GM18873 (cell line): Measurements from ENCODE around the gene KIF9.
"Not testable (repeated sequence)": the region's sequence is repeated elsewhere in the genome, so short reads cannot be mapped to it uniquely, and the experiment has no call there.

Source experiments
- ATAC-seq: cut with Tn5 transposase; IDR thresholded peaks from one replicate; pipeline ENCODE4 v1.9.1; 2021; ENCODE audit warnings: mild to moderate bottlenecking, moderate library complexity, moderate number of reproducible peaks; ENCODE audit not compliant: unreplicated experiment, low FRiP score

The KIF9 gene

DNA sequence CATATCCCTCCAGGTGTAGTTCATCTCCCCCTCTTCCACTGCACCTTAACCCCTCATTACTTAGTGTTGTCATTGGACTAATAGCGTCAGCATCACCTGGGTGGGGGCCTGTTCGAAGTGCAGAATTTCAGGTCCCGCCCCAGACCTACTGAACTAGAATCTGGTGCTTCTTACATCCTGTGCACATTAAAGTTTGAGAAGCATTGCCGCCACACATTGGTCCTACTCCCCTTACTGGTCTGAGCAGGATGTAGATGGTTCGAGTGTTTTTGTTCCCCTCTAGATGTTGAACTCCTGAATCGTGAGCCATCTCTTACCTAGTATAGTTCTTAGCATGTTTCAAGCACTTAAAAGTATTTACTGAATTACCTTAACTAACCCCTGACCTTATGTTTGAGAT lies 13.4 kb upstream of the KIF9 start:
- ATAC-seq = no peak

DNA sequence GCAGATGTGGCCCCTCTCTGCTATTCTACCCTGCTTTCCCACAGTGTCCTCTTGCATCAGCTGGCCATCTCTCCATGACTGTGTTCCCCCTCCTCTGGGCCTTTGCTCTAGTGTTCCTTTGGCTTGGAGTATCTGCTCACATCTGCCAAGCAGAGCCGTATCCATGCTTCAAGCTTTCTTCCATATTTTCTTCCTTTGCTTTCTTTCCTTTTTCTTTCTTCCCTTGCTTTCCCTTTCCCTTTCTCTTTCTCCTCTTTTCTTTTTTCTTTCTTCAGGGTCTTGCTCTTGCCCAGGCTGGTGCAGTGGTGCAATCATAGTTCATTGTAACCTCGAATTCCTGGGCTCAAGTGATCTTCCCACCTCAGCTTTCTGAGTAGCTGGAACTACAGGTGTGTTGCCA lies 12.7 kb upstream of the KIF9 start:
- ATAC-seq = no peak

DNA sequence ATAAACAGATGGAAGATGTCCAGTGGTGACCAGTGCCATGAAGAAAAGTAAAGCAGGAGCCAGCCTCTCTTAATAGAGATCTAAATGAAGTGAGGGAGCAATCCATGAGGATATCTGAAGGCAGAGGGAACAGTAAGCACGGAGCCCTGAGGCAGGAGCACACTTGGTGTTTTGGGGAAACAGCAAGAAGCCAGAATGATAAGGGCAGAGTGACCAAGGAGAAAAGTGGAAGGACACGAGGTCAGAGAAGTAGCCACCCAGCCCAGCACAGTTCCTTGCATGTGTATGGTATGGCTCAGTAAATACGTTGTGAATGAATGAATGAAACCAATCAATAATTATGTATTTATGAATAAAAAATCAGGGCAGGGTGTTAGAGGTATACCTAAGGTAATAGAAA lies 11.8 kb upstream of the KIF9 start:
- no peak for ATAC-seq

DNA sequence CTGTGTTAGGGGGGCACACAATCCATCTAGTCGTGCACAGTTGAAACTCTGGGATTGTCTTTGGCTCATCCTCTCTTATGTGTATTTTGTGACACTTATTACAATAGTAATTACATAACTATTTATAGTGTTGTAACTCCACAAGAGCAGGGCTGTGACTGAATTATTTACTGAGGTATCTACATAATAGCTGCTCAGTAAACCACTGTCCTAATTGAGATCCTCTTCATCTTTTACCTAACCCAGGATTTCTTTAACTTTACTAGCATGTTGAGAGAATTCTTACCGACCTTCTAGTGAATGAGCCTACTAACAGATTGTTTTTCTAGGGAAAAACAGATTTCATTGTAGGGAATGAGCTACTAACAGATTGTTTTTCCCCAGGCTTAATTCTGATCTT lies 11.2 kb upstream of the KIF9 start:
- ATAC-seq = no peak

DNA sequence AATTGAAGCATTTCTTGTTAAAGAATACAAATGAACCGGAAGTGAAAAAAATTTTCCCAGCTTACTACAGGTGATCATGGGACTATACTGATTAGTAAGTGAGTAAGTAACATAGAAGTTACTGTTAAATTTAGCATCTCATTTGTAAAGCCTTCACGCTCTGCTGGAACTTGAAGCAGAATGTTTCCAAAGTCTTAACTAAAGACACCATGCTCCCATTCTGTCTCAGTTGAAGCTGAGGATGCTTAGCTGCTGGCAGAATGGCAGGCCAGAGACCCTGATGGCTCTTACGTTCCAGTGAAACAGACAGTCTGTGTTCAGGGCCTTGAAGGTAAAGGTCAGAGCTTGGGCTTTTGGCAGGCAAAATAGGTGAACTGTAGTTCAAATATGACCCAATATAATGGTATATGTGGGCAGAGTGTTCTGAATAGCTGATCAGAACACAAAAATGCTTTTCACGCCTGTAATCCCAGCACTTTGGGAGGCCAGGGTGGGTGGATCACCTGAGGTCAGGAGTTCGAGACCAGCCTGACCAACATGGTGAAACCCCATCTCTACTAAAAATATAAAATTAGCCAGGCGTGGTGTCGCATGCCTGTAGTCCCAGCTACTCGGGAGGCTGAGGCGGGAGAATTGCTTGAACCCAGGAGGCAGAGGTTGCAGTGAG lies 9.3 kb upstream of the KIF9 start:
- ATAC-seq = not testable (repeated sequence)

DNA sequence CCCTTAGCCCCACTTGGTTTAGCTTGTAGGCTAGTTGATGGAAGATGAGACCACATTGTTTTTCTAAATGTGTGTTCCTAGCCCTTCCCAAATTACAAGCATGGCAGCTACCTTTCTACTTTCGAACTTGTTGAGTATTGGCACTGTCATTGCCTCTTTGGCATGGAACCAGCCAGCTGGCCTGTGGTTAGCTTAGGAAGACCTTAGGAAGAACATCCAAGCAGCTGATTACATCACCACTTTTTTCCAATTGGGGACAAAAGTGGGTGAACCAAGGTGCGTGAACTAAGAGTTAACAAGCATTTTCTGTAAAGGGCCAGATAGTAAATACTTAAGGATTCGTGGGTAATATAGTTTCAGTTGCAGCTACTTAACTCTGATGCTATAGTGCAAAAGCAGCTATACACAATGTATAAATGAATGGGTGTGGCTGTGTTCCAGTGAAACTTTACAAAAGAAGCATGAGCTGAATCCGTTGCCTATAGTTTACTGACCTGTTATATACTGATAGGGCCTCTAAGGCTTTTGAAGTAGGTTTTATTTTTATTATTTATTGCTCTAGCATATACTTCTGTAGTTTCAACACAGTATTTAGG lies 8.7 kb upstream of the KIF9 start:
- ATAC-seq = no peak

DNA sequence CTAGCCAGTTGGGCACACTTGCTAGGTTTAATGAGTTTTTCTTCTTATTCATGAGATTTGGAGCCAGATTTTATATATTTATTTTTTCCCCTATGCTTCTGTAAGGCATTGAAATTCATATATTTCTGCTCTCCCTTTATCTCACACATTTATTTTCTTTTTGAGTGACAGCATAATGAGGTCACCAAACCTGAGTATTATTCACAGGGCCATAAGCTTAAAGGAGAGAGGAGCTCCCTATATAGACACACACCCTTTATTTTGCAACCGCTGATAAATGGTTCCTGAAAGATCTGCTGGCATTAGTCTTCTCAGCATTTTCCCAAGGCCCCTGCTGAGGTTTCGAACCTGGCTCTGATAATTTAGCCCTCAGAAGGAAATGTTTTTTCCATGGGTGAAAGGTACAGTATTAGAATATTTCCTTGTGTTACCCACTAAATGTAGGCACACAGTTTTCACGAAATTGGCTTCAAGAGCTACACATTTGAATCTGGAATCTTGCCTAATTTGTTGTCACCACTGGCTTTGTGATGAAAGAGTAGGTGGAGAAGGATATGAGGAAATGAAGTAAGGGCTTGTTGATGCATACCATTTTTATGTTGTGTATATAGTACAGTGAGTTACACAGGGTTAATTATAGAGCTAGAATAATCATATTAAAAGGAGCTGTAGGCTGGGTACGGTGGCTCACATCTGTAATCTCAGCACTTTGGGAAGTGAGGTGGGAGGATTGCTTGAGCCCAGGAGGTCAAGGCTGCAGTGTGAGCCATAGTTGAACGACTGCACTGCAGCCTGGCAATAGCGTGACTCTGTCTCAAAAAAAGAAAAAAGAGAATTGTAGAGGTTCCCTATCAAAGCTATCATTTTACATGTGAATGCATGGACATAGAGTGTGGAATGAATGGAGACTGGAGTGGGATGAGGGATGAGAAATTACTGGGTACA lies 6.6 kb upstream of the KIF9 start:
- ATAC-seq = no peak

DNA sequence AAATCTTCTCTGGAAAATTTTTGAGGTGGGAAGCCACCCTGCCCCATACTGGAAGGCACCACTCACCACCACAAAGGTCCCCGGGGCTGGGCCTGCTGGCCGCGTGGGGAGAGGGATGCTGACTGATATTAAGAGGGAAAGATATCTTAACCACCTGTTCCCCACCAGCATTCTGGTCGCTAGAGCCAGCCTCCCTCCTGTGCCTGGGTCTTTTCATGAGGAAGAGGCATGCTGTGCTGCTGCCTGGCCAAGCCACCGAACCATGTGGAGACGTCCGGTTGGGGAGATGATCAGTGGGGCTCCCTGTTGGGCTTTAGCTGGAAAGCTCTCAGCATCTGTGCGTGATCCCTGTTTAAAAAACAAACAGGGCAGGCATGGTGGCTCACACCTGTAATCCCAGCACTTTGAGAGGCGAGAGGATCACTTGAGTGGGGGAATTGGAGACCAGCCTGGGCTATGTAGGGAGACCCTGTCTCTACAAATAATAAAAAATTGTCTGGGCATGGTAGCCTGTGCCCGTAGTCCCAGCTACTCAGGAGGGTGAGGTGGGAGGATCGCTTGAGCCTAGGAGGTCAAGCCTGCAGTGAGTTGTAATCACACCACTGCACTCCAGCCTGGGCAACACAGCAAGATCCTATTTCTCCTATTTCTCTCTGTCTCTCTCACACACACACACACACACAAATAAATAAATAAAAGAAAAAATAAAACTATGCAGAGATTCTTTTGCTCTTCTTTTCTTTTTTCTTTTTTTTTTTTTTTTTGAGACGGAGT lies 1.2 kb upstream of the KIF9 start:
- ATAC-seq = no peak

DNA sequence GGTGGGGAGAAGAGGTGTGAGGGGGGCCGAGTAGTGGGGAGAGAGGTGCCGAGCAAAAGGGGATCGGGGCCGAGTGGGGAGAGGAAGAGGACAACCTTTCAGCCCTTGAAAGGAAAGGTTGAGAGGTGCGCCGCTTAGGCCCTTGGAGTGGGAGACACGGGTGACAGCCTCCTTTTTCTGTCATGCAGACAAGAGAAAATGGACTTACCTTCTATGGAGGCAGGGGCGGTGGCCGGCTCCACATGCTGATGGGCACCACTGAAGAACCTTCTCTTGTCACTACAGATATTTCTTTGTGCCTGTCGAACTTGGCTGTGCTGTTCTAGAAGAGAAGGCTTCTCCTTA lies 566 bp upstream of the KIF9 start:
- no peak for ATAC-seq

DNA sequence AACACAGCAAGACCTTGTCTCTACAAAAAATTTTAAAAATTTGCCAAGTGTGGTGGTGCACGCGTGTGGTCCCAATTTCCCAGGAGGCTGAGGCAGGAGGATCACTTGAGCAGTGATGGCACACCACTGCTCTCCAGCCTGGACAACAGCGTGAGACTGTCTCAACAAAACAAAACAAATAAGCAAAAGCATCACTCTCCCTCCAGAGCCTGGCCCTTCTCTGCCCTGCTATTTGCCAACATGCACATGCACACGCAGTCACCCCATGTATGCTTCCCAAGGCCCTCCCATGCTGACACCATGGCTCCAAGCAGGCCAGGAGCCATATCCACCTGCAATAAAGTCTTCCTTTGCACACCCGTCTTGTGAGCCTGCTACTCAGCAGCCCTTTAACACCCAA lies 2.1 kb downstream of the KIF9 start:
- ATAC-seq = no peak

DNA sequence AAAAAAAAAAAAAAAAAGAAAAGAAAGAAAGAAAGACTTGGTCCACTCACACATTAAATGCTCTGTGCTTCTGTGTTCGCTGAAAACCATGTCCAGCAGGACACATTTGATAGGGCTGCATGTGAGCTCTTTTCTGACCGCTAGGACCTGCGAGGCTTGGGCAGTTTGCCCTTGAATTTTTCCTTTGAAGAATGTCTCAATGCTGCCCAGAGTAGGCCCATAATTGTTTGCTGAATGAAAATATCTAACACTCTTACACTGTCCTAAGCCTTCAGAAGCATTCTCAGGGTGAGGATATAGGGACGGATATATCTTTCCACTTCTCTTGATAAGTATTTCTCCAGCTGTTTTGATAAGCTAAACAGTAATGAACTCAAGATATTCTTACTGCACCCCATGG lies 6.0 kb downstream of the KIF9 start:
- no peak for ATAC-seq

DNA sequence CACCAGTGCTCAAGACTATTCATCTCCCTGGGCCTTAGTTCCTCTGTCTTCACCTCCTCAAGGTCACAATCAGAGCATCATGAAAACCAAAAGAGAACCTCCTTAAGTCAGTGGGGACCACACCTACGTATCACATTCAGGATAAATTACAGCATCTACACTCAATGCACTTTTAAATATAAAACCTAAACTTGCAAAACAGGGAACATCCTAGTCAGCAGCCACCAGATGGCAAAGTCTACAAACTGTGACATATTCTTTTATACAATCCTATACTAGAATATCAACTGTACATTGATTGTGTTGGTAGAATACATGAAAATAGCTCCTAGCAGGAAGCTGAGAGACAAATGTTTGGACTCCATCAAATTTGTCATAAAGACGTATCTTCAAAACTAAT lies 7.9 kb downstream of the KIF9 start:
- ATAC-seq = no peak

DNA sequence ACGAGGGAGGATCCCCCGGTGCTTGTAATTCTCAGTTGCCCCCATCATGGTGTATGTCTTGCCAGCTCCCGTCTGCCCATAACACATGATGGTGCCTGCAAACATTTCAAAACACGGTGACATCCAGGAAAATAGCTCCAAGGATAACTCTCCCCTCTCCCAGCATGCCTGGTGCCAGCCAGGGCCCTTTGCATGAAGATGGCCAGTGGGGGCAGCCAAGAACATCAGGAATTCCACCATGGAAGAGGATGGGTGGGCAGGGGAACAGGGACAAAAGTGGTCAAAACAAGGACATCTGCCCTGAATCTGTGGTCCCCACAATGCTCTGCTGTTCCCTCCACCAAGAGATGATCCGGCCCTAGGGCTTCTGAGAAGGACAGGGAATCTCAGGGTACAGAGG lies 9.0 kb downstream of the KIF9 start:
- no peak for ATAC-seq

DNA sequence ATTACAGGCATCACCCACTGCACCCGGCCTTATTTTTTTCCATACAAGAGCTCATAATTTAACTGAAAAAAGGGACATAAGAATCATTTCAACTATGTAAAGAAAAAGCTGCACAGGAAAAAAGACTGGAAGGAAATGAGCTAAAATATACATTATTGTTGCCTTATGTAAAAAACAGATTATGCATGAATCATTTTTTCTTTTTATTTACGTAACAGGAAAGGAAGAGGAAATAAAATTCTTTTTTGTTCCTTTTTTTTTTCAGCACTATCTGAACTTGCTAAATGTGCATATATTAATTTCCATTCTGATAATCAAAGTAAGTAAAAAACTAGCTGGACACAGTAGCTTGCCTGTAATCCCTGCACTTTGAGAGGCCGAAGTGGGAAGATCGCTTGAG lies 12.1 kb downstream of the KIF9 start:
- ATAC-seq = no peak

DNA sequence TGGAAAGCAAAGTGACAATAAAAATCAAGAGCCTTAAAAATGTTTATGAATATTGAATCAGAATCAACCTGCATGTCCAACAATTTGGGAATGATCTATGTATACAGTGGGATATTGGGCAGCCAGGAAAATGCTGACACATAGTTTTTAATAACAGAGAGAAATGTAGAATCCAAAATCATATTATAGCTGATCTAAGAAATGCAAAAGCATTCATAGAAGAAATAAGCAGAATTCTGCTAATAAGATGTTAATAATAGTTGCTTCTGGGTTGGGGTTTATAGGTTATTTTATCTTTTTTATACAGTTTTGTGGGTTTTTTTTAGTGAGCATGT lies 15.1 kb downstream of the KIF9 start:
- no peak for ATAC-seq

DNA sequence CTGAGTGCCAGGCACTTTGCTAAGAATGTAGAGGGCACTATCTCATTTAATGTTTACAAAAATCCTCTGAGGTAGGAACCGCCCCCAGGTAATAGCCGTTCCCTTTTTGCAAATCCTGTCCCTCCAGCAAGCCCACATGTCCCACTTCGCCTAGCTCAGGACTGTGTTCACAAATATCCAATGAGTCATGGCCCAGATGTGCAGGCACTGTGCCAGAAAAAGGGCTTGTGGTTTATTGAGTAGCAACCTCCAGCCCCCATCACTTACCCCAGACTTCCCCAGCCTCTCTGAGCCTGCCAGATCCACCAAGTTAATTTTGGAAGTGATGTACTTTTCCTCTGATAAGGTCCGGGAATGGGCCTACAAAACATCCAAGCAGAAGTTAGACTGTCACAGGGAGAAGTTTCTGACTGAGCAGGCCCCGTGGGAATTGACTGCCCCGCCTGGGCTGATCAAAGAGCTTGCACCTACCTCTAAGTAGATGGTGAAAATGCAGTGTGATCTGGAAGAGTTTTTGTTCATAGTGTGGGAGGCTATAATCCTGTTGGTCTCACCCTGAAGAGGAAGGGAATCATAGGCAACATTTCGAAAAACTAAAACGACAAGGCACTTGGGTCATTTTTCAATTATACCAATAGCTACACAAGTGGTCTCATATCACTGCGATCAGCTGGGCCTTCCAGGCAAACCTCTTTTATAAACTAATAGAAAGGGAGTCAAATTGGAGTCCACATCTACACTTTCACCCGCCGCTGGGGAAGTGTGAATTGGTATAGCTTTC lies 15.7 kb downstream of the KIF9 start:
- no peak for ATAC-seq

DNA sequence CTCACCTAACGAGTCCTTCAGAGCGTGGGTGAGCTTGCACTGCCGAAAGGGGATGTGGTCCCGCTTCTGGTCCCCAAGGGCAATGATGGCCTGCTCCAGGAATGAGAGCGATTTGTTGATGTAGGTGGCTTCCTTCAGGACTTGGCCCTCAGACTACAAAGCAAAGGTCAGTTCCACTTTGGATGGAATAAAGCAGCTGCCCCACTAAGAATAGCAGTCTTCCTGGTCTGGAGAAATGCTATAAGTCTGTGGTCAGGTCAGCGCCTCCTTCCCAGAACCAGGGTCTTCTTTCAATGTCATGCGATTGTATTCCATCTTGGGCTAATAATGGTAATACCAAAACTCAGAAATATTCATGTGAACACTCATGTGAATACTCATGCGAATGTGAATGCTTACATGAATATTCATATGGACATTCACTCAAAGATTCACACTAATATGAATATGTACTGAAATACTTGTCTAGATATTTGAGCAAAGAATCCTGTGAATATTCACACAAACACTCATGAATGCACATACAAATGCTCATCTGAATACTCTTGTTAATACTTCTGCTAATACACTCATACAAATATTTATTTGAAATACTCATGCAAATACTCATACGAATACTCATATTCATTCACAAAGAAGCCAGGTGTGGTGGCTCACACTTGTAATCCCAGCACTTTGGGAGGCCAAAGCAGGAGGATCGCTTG lies 16.7 kb downstream of the KIF9 start:
- no peak for ATAC-seq

DNA sequence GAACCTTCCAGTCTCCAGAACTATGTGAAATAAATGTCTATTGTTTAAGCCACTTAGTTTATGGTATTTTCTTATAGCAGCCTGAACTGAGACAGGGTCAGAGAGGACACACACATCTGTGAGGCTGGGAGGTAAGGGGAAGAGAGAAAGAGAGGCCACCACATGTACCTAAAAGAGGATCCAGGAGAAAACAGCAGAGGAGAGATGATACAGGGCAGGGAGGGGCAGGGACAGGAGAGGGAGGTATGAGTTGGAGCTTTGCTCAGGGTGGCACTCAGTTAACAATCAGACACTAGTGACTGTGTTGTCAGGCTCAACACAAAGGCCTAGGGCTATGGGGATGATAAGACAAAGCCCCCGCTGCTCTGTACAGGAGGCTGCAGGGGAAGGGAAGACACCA lies 17.6 kb downstream of the KIF9 start:
- ATAC-seq = no peak

DNA sequence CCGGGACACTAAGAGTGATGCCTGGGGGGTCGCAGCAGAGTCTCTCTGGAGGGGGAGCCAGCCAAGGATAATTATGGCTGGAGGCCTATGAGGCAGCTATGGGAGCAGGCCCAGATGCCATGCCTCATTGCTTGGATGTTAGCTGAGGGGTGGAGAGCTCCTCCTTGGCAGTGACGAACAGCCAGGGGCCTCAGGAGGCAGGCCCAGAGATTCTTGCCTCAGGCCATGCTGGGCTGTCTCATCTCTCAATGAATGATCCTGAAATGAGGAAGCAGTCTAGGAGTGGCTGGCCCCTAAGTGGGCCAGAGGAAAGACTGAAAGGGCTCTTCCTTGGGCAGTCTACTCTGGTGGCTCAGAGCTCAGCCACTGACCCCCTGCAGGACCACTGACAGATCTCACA lies 21.3 kb downstream of the KIF9 start:
- ATAC-seq = no peak

DNA sequence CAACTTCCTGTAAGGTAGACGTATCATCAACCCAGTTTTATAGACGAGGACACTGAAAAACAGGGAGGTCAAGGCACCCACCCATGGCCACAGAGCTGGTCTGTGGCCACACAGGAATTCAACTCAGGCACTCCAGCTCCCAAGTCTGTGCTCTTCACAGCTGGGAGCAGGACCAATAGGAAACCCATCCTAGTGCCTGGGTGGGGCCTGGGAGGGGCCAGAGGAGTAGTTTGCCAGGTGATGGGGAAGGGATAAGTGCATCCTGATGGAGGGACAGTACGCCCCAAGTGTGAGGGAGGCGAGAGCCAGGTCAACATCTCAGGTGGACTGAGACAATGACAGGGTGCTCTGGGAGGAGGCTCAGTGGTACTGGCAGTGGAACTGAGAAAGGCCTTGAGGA lies 22.0 kb downstream of the KIF9 start:
- ATAC-seq = no peak
